KBM-7 (cell line): ENCODE results near the gene CHRNA4.
"Not testable (repeated sequence)": the region's sequence is repeated elsewhere in the genome, so short reads cannot be mapped to it uniquely, and the experiment has no call there.

Source experiments
- DNase-seq: peaks from one replicate; pipeline ENCODE4 v3.0.0-alpha.2; 2015
- in situ Hi-C: fragments of 300-500 bp; cut with MboI; formaldehyde crosslinking; loops from 2 replicates; pipeline ENCODE4 v1.14.3; 2020; ENCODE audit warnings: low sequenced_read_pairs, low pct_unique_long_range_greater_than_20kb, mixed read lengths

The CHRNA4 gene

GRCh38 chr20:63305933-63306672 lies 55.0 kb downstream of the CHRNA4 start:
- in situ Hi-C loops, DNase-seq: not testable (repeated sequence)

GRCh38 chr20:63305393-63305792 lies 55.8 kb downstream of the CHRNA4 start:
- no peak for DNase-seq
- in situ Hi-C loops = no loop called here

- in situ Hi-C loops = no loop called here
Observed at GRCh38 chr20:63303095-63303666, 58.0 kb downstream of the CHRNA4 start.

DNA sequence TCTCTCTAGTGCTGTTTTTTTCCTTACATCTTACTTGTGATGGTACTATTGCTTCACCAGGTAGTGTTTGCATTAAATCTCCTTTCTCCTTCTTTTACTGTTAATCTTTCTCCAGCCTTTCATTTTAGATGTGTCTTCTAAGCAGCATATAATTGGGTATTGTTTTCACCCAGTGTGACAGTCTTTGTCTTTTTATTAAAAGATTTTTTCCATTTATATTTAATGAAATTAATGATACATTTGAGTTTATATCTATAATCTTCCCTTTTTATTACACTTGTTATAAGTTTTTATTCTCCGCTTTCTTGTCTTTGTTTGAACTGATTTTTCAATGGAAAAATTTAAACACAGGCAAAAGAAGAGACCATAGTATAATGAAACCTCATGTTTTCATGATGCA lies 59.5 kb downstream of the CHRNA4 start:
- in situ Hi-C loops = no loop called here
- no peak for DNase-seq

More at GRCh38 chr20:63303095-63303666, 58.0 kb downstream of the CHRNA4 start:
- no peak for DNase-seq

DNA sequence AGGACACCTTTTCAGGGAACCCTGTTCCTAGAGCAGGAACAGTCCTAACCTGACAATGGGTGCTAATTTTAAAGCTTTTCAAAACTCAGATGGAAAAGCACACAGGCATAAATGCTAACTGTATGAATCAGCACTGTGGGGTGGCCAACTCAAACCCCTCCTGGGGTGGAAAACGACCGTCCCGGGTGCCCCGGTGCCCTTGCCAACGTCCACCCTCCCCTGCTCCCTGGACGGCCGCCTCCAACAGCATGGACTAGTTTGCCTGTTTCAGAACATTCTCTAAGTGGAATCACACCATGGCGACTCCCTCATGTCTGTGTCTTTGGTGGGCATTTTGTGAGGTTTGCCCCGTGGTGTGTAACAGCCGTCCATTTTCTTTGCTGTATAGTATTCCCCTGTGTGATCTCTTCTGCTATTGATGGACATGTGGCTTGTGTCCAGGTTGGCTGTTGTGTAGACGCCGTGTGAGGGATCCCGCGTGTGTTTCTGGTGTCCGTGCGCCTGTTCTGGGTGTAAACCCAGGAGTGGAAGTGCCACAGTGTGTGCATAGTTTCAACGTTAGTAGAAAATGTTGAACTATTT lies 62.3 kb downstream of the CHRNA4 start:
- in situ Hi-C loops = no loop called here
- no peak for DNase-seq

DNA sequence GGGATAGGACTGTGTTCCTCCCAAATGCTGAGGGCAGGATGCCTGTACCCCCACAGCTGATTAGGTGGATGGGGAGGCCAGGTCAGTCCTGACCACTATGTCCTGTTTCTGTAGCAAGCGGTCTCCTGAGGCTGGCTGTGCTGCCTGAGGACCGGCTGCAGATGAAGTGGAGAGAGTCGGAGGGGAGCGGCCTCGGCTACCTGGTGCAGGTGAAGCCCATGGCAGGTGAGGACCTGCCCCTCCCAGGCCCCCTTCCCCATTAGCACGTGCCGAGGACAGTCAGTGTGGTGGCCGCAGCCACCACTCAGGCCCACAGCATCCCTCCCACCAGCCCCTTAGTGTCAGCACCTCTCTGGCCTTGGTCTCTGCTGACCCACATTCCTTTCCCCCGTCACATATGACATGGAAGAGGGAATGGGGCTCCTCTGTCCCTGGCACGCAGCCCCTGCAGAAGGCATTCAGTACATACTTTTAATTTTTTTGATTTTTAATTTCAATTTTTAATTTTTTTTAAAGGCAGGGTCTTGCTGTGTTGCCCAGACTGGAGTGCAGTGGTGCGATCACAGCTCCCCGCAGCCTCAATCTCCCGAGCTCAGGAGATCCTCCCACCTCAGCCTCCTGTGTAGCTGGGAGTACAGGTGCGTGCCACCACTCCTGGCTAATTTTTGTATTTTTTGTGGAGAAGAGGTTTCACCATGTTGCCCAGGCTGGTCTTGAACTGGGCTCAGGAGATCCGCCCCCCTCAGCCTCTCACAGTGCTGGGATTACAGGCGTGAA lies 63.2 kb downstream of the CHRNA4 start:
- in situ Hi-C loops = no loop called here
- no peak for DNase-seq

DNA sequence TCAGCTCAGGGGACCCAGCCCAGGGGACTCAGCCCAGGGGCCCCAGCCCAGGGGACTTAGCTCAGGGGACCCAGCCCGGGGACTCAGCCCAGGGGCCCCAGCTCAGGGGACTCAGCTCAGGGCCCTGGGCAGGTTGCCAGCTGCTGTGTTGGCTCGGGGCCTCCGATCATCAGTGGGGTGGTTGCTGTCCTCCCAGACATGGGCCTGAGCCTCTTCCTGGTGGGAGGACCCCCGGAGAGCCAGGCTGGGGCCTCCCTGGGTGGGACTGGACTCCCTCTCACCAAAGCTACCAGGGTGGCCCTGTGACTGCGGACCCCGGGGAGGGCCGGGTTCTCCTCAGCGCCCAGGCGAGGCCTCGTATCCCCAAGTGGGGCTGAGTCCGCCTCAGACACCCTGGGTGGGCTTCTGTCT lies 63.8 kb downstream of the CHRNA4 start:
- DNase-seq = no peak
- in situ Hi-C loops = no loop called here

- in situ Hi-C loops = no loop called here
- no peak for DNase-seq
Observed at GRCh38 chr20:63296531-63297299, 64.4 kb downstream of the CHRNA4 start.

DNA sequence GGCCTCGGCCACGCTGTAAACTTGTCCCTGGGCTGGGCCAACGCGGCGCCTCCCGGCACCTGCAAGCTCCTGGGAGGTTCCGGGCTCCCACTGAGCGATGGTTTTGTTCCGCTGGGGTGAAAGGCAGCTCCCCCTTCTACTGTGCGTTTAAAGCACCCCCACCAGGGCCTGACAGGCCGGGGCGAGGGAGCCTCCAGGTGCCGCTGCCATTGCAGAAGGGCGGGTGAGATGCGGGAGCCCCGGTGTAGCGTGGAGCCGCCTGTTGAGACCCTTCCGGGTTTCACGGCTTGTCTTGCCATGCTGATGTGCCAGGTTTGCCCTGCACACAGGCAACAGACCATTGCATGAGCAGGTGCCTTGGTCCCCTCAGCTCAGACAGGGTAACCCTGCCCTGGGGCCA lies 65.3 kb downstream of the CHRNA4 start:
- no peak for DNase-seq
- in situ Hi-C loops = no loop called here

DNA sequence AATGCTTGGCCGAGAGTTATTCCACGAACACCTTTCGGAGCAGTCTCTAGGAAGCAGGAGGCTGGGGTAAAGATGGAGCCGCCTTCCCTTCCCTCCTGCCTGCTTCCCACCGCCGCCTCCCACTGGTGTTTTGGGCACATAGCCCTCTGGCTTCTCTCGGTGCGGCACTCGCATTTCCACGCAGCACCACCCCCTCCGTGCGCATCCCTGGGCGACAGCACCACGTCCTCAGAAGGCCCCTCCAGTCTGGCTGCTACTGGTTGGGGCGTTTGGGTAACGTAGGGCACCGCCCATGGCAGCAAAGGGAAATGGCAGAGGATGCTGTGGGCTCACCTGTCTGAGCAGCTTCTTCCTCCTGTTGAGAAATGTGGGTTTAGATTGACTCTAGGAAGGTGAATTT lies 65.7 kb downstream of the CHRNA4 start:
- DNase-seq = no peak
- in situ Hi-C loops = no loop called here

DNA sequence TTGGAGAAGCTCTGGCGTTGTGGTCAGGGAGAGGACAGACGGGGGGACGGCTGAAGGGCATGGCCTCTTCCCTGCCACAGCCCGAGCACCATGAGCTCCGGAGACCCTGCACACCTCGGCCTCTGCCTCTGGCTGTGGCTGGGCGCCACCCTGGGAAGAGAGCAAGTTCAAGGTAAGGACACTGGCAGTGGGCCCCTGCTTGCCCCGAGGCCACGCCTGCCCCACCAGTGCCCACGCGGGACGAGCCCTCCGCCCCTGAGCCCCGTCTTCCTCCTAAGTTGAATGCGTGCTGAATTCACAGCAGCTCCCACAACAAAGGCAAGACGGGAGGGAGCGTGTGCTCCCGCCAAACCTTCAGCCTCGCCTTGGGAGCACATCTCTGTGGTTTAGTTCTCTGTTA lies 66.1 kb downstream of the CHRNA4 start:
- in situ Hi-C loops = no loop called here
- no peak for DNase-seq

- no peak for DNase-seq
- in situ Hi-C loops = no loop called here
Observed at GRCh38 chr20:63294536-63294900, 66.6 kb downstream of the CHRNA4 start.

- in situ Hi-C loops = no loop called here
- DNase-seq = no peak
Observed at GRCh38 chr20:63293871-63294535, 67.1 kb downstream of the CHRNA4 start.

DNA sequence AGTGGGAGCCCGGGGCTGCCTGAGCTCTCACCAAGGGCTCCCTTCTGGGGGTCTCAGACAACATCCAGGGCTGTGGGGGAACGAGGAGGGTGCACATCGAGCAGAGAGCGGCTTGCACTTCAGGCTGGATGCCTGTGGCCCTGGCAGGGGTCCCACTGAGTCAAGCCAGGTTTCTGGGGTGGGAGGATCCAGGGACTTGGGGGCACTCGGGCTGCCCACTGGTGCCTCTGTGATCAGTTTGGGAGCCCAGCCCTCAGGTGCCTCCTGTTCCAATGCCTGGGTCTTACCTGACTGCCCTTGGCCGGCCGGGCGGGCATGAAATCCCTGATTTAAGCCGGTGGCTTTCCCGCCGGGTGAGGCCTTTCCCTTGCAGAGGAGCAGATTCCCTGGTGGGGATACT lies 67.7 kb downstream of the CHRNA4 start:
- in situ Hi-C loops = no loop called here
- no peak for DNase-seq
